ENCODE data around the gene SYT17.
A peak's percentile ranks its signal among the peaks of the same experiment; 100 is the strongest.

Gene SYT17

GRCh38 chr16:19210280-19210924 is 42.4 kb downstream of the SYT17 start:
- Histone ChIP-seq H3K27ac (ENCODE audit: low read depth, low read length) (peak overlapping the region; percentile 98), H3F3A (ENCODE audit: control insufficient read depth, insufficient read depth) (peaks cover 16% of the 10 kb centered on the region), H3K79me2 (ENCODE audit: control insufficient read depth, low read length) (peaks cover 12% of the 10 kb centered on the region), H3K36me3 (ENCODE audit: control insufficient read depth, low read length) (peaks cover 18% of the 10 kb centered on the region), H3K9me2 (replicated peaks; ENCODE audit: control insufficient read depth, low read length) (no peaks in the 10 kb centered on the region), H4K20me1 (ENCODE audit: control insufficient read depth, insufficient read depth, low read depth, low read length) (no peaks in the 10 kb centered on the region), H3K9me3 (ENCODE audit: control insufficient read depth, insufficient read depth, low read length) (peaks cover 15% of the 10 kb centered on the region; the same call in 1 of the 2 replicates), H3K4me2 (ENCODE audit: low read length) (peak overlapping the region; percentile 98), H3K27me3 (ENCODE audit: control insufficient read depth, low read length) (no peaks in the 10 kb centered on the region), H3K4me1 (ENCODE audit: control insufficient read depth, low read length) (peaks cover 64% of the 10 kb centered on the region), H3K4me3 (ENCODE audit: low read length) (peak overlapping the region; percentile 81)
- TF ChIP-seq CTCF (IDR thresholded peaks at IDR 0.05; ENCODE audit: low read depth, low read length, poor library complexity, severe bottlenecking) (no peak), EZH2phosphoT487 (IDR thresholded peaks at IDR 0.05; ENCODE audit: borderline replicate concordance, low read length) (no peak)

- H3K36me3 ChIP-seq (ENCODE audit: control insufficient read depth, low read length) = peaks cover 18% of the 10 kb centered on the region
- peak overlapping the region; percentile 81 for H3K4me3 ChIP-seq (ENCODE audit: low read length)
- TF ChIP-seq CTCF (IDR thresholded peaks at IDR 0.05; ENCODE audit: low read depth, low read length, poor library complexity, severe bottlenecking) = no peak
- TF ChIP-seq EZH2phosphoT487 (IDR thresholded peaks at IDR 0.05; ENCODE audit: borderline replicate concordance, low read length) = no peak
- no peaks in the 10 kb centered on the region for H3K9me2 ChIP-seq (replicated peaks; ENCODE audit: control insufficient read depth, low read length)
- H4K20me1 ChIP-seq (ENCODE audit: control insufficient read depth, insufficient read depth, low read depth, low read length) = no peaks in the 10 kb centered on the region
- H3K27me3 ChIP-seq (ENCODE audit: control insufficient read depth, low read length) = no peaks in the 10 kb centered on the region
- H3F3A ChIP-seq (ENCODE audit: control insufficient read depth, insufficient read depth) = peaks cover 16% of the 10 kb centered on the region
- peaks cover 15% of the 10 kb centered on the region; the same call in 1 of the 2 replicates for H3K9me3 ChIP-seq (ENCODE audit: control insufficient read depth, insufficient read depth, low read length)
- H3K27ac ChIP-seq (ENCODE audit: low read depth, low read length) = peak overlapping the region; percentile 98
- peak overlapping the region; percentile 98 for H3K4me2 ChIP-seq (ENCODE audit: low read length)
- peaks cover 63% of the 10 kb centered on the region for H3K4me1 ChIP-seq (ENCODE audit: control insufficient read depth, low read length)
- H3K79me2 ChIP-seq (ENCODE audit: control insufficient read depth, low read length) = peaks cover 12% of the 10 kb centered on the region
Observed at GRCh38 chr16:19210968-19211367, 42.9 kb downstream of the SYT17 start.

- peaks cover 15% of the 10 kb centered on the region; the same call in 1 of the 2 replicates for H3K9me3 ChIP-seq (ENCODE audit: control insufficient read depth, insufficient read depth, low read length)
- H3K27me3 ChIP-seq (ENCODE audit: control insufficient read depth, low read length) = no peaks in the 10 kb centered on the region
- no peaks in the 10 kb centered on the region for H4K20me1 ChIP-seq (ENCODE audit: control insufficient read depth, insufficient read depth, low read depth, low read length)
- peaks cover 18% of the 10 kb centered on the region for H3K36me3 ChIP-seq (ENCODE audit: control insufficient read depth, low read length)
- peak overlapping the region; percentile 98 for H3K27ac ChIP-seq (ENCODE audit: low read depth, low read length)
- peaks cover 12% of the 10 kb centered on the region for H3K79me2 ChIP-seq (ENCODE audit: control insufficient read depth, low read length)
- peak overlapping the region; percentile 81 for H3K4me3 ChIP-seq (ENCODE audit: low read length)
- no peaks in the 10 kb centered on the region for H3K9me2 ChIP-seq (replicated peaks; ENCODE audit: control insufficient read depth, low read length)
- peaks cover 16% of the 10 kb centered on the region for H3F3A ChIP-seq (ENCODE audit: control insufficient read depth, insufficient read depth)
- peaks cover 55% of the 10 kb centered on the region for H3K4me1 ChIP-seq (ENCODE audit: control insufficient read depth, low read length)
- TF ChIP-seq EZH2phosphoT487 (IDR thresholded peaks at IDR 0.05; ENCODE audit: borderline replicate concordance, low read length) (no peak), CTCF (IDR thresholded peaks at IDR 0.05; ENCODE audit: low read depth, low read length, poor library complexity, severe bottlenecking) (no peak)
- H3K4me2 ChIP-seq (ENCODE audit: low read length) = peak overlapping the region; percentile 98
Observed at GRCh38 chr16:19212059-19212458, 44.0 kb downstream of the SYT17 start.

Data from DOHH2 (cell line).